ENCODE measurements around the gene ZGRF1. TPM values are rescaled to one million over a fixed set of nuclear protein-coding genes. Genes with fewer than 3 reads are reported as not detected.

ZGRF1 gene
- total and polyA plus RNA-seq, 9 of the 15 experiments (the other 6 are each of a cell fraction or from before 2014, with no cell fraction given) = 8.8 to 35.2 (median 22.0) TPM

- in situ Hi-C loops (cut with MboI) = no loop called here
Measured at GRCh38 chr4:112518675-112519074, 118.0 kb downstream of the ZGRF1 start.

More at GRCh38 chr4:112518675-112519074, 118.0 kb downstream of the ZGRF1 start:
- no TSS peak for BruUV-seq (replicated peaks)
- ChIA-PET CTCF (ENCODE audit: low intra/inter-chr PET ratio) (no interaction called here), POLR2A (interaction anchor here (1.3 kb wide), 1 partner anchor 16 kb away, joined by 3 read pairs; no protein-coding TSS in a partner anchor)
- Histone ChIP-seq H3K4me1 (replicated peaks in 1 of 2; ENCODE audit: control insufficient read depth in 2 of 2, insufficient read depth in 2 of 2, low read length in 2 of 2) (peaks cover 0 to 36% of the 10 kb centered on the region in 2 experiments; a peak in 4 of 5 replicates), H3K27ac (ENCODE audit: extremely low read depth, low read depth, low read length) (no peak overlapping the region), H2AFZ (ENCODE audit: low read depth, low read length) (no peak overlapping the region), H3K9me3 (replicated peaks; ENCODE audit: control insufficient read depth, insufficient read depth, low read depth, low read length) (no peaks in the 10 kb centered on the region), H4K20me1 (replicated peaks; ENCODE audit: control insufficient read depth, insufficient read depth, low read length) (no peaks in the 10 kb centered on the region), H3K4me2 (ENCODE audit: insufficient read depth, low read length) (no peak overlapping the region), H3K9me1 (ENCODE audit: control insufficient read depth, insufficient read depth, low read length) (no peaks in the 10 kb centered on the region), H3K27me3 (ENCODE audit: control insufficient read depth in 2 of 2, insufficient read depth in 2 of 2, low read length in 2 of 2) (peaks cover 67% of the 10 kb centered on the region in 2 experiments), H3K4me3 (no peak overlapping the region), H3K79me2 (ENCODE audit: control insufficient read depth, insufficient read depth, low read length) (no peaks in the 10 kb centered on the region), H3K36me3 (ENCODE audit: control insufficient read depth, insufficient read depth, low read length) (no peaks in the 10 kb centered on the region), H3K9ac (ENCODE audit: insufficient read depth in 1 of 2, low read depth in 2 of 2, low read length in 2 of 2) (no peak overlapping the region)
- no peak for TF ChIP-seq ESRRB (CRISPR knock-in tag; IDR thresholded peaks at IDR 0.05; ENCODE audit: borderline replicate concordance)
- TF ChIP-seq GTF3C2 (IDR thresholded peaks at IDR 0.05; ENCODE audit: borderline replicate concordance, extremely low read depth, insufficient read length) = no peak
- no peak for TF ChIP-seq ZNF253 (CRISPR knock-in tag; conservative IDR thresholded peaks at IDR 0.05)
- TF ChIP-seq RBBP5 (IDR thresholded peaks at IDR 0.05; ENCODE audit: borderline replicate concordance, insufficient read depth, low read length, poor library complexity, severe bottlenecking) = no peak
- TF ChIP-seq TAF15 (IDR thresholded peaks at IDR 0.05; ENCODE audit: low read depth, low read length) = no peak
- TF ChIP-seq ARNT (IDR thresholded peaks at IDR 0.05) = no peak
- no peak for TF ChIP-seq SNIP1 (IDR thresholded peaks at IDR 0.05; ENCODE audit: low read depth)
- TF ChIP-seq ZNF639 (CRISPR knock-in tag; conservative IDR thresholded peaks at IDR 0.05 in 1 of 2, IDR thresholded peaks at IDR 0.05 in 1 of 2) = no peak
- no peak for TF ChIP-seq TCF7L2 (IDR thresholded peaks at IDR 0.05; ENCODE audit: low read depth, low read length)
- no peak for TF ChIP-seq ATF3 (IDR thresholded peaks at IDR 0.05)
- no peak for TF ChIP-seq ATF3 (CRISPR knock-in tag; conservative IDR thresholded peaks at IDR 0.05)
- TF ChIP-seq ATF6 (CRISPR knock-in tag; IDR thresholded peaks at IDR 0.05) = no peak
- no peak for TF ChIP-seq ELF4 (CRISPR knock-in tag; IDR thresholded peaks at IDR 0.05)
- FAIRE-seq = no peak
- intact Hi-C loops (cut with micrococcal nuclease) = no loop called here
- ATAC-seq = no peak
- no peak for DNase-seq (ENCODE audit: extremely low read depth in 1 of 4, low spot score in 3 of 4)
